LNCAP (cell line): ENCODE results near the gene MELTF.

Experiments used
- TF ChIP-seq, protein P1 (sequence below): fragments of 450-650 bp; IDR thresholded peaks from 2 replicates; pipeline ENCODE4 v1.5.1; 2017; ENCODE audit warnings: mild to moderate bottlenecking

The MELTF gene

DNA sequence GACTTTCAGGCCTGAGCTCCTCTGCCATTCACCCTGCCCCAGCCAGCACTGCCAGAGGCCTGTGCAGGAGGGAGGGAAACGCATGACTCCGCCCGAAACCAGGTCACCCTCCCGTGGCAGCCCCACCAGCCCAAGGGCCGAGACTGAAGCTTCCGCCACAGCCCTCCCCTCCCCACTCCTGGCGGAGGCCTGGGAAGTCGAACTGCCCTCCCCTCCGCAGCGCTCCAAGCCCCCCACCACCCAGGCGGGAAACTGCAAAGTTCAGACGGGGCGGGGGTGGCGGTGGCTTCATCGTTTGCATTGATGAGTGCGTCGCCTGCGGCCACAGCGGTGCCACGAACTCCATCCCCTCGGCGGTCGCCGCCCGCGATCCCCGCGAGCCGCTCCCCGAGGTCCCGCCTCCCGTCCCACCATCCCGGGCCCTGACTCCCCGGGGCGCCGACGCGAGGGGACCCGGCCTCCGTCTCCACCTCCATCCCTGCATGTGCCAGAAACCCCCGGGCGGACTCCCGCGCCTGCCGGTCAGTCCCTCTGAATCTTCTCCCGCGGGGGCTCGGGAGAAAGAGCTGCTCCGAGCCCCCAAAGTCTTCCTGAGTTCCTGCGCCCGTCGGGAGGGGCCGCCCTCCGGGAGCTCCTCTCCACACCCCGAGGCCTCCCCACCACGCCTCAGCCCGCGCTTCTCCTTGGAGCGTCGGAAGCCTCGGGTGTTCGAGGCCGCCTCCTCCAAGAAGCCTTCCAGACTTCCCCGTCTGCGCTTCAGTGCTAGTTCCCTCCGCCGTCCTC is 698 bp downstream of the MELTF start:
- TF ChIP-seq, protein P1, sequence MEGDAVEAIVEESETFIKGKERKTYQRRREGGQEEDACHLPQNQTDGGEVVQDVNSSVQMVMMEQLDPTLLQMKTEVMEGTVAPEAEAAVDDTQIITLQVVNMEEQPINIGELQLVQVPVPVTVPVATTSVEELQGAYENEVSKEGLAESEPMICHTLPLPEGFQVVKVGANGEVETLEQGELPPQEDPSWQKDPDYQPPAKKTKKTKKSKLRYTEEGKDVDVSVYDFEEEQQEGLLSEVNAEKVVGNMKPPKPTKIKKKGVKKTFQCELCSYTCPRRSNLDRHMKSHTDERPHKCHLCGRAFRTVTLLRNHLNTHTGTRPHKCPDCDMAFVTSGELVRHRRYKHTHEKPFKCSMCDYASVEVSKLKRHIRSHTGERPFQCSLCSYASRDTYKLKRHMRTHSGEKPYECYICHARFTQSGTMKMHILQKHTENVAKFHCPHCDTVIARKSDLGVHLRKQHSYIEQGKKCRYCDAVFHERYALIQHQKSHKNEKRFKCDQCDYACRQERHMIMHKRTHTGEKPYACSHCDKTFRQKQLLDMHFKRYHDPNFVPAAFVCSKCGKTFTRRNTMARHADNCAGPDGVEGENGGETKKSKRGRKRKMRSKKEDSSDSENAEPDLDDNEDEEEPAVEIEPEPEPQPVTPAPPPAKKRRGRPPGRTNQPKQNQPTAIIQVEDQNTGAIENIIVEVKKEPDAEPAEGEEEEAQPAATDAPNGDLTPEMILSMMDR, result no peak

DNA sequence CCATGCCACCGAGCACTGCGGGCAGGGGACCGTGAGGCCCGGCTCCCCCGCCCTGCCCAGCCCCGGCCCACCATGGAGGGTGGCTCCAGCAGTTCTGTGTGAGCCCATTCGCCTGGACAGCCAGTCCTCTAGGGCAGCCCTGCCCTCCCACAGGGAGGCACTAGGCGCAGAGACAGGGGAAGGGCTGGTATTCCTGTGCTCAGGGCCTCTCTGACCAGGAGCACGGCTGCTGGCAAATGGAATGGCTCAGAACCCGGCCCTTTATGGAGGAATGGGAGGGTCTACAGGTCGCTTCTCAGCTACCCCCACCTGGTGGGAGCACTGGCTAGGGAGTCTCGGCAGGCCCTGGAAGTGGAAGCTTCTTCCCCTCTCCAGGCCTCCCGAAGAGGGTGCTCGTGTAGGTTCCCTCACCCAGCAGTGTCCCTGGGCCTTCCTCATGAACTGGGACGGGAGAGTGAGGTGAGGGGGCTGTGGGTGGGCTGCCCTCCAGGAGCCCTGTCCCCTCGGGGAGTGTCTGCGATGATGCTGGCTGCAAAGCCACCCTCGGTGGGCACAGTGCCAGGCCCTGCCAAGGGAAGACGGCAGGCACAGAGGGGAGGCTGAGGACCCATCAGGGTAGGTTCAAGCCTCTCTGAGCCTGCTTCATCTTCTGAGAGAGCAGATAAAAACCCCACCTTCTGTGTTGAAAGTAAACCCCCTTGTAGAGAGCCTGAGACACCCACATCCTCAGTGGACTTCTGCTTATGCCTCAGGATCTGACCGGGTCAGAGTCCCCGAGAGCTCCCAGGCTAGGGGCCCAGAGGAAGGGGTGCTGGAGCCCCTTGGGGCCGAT is 1.5 kb downstream of the MELTF start:
- TF ChIP-seq, protein P1, result no peak

DNA sequence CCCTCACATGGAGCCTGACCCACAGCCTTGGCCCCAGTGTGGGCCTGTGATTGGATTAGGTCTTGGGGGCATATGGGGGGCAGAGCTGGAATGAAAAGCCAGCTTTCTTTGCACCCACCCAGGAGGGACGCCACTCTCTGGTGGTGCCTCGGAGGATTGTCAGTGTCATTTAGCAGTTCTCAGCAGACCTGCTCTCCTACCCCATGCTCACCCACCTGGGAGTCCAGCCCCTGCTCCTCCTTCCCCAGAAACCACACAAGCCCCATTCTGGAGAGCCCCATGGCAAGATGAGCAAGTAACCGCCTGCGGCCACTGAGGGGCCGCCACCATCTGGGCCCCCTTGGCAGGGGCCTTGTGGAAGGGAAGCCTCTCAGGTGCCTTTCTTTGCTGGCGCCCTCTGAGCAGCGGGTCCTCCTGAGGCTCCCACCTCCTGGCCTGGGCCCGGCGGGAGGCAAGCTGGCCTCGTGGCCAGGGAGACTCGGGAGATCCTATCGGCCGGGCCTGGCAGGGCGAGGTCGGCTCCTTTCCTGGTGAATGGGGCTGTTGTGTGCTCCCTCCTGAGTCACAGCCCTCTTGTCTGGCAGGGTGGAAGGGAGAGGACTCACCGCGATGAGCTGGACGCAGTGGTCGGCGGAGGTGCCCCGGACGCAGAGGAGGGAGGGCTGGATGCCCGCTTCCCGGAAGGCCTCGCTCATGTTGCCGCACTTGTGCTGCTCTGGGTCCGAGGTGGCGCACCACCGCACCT is 2.3 kb downstream of the MELTF start:
- TF ChIP-seq, protein P1, result no peak

DNA sequence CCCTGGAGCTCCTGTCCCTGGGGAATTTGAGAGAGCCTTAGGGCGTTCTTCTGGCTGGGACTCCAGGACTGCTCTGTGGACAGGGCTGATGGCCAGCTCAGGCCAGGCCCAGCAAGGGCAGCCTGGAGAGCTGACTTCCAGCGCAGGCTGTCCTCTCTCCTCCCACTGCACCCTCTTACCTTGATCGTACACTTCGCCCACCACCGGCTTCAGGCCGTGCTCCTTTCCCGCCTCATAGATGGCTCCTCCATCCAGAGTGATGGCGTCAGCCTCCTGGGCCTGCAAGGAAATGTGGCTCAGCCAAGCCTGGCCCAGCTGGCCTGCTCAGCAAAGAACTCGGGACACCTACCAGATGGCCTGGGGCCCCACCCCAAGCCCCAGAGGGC is 3.1 kb downstream of the MELTF start:
- TF ChIP-seq, protein P1, result no peak

DNA sequence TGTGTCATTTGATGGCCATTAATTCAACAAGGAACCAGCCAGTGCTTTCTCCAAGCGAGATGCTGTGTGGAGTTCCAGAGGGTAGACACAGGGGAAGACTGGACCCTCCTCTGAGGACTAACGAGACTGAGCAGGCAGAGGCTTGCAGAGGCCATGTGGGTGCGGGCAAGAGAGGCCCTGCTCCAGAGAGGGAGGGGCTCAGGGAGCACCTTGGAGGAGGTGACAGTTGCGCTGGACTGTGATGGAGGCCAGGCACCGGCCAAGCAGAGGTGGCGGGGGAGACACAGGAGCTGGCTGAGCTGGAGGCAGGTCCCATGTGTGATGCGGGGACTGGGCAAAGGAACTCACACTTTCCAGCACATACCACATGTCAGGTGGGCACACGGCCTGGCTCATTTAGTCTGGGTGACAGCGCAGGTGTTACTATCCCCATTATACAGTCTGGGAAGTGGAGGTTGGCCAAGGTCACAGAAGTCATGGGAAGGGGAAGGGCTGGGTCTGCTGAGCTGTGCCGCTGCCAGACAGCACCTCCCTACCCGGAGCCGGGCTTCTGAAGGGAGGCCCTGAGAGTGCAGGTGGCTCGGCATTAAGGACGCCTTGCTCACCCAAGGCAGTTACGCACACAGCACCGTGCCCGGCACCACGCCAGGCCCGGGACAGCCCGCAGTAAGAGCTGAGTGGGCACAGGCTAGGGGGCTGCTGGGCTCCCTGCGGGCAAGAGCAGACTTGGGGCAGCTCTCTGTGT is 3.7 kb downstream of the MELTF start:
- TF ChIP-seq, protein P1, result no peak

DNA sequence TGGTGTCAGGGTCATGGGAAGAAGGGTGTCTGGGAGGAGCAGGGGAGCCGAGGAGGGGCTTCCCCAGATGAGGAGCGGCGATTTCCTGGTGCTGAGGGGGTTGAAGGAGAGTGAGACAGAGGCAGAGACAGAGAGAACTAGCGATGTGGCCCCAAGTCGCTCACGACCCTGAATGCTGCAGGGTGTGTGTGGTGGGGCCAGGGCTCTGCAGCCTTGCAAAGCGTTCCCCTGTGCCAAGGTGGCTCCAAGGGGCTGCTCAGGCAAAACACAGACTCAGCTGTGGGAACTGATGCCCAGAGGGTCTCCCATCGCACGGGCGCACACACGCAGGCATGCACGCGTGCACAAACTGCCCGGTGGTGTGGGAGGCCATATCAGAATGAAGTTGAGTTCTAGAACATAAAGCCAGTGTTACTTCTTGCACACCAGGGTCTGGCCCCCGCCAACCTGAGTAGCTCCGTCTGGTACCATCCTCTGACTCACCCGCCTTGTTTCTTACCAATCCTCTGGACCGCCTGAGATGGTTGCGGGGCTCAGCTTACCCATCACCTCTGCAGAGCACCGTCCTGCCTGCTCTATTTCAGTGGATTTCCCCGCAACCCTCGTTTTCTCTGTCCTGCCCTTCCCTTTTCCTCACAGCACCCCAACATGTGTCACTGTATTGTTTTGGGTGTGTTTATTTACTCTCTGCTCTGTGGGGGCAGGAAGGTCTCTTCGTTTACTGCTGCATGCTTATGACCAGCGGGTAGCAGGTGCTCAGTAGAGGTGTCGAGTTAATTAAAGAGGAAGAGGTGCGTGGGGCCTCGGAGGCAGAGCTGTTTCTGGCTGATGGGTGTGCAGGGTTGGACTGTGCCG is 4.5 kb downstream of the MELTF start:
- TF ChIP-seq, protein P1, result no peak
